ENCODE data around the gene ZC3H7A.

Gene ZC3H7A

GRCh38 chr16:11743308-11744074 is 53.6 kb downstream of the ZC3H7A start:
- Histone ChIP-seq H3K4me1 (ENCODE audit: low read length) (peaks cover 23% of the 10 kb centered on the region), H3K9me2 (replicated peaks; ENCODE audit: insufficient read depth, low read length) (no peaks in the 10 kb centered on the region), H3K27me3 (replicated peaks; ENCODE audit: insufficient read depth, low read length) (no peaks in the 10 kb centered on the region), H3K27ac (ENCODE audit: low read length) (peak overlapping the region; percentile 47; the same call in 1 of the 2 replicates), H3F3A (ENCODE audit: insufficient read depth, low read length) (peaks cover 63% of the 10 kb centered on the region), H3K4me2 (ENCODE audit: low read depth, low read length) (peak overlapping the region; percentile 70), H2AFZ (ENCODE audit: low read length) (peak overlapping the region; percentile 55), H3K4me3 (ENCODE audit: low read length) (peak overlapping the region; percentile 67), H4K20me1 (ENCODE audit: insufficient read depth, low read length) (no peaks in the 10 kb centered on the region), H3K36me3 (replicated peaks; ENCODE audit: insufficient read depth, low read length) (peaks cover 4% of the 10 kb centered on the region; the same call in 1 of the 2 replicates), H3K9me3 (replicated peaks; ENCODE audit: insufficient read depth, low read length) (no peaks in the 10 kb centered on the region), H3K9ac (ENCODE audit: low read length) (peak overlapping the region; percentile 49), H3K79me2 (ENCODE audit: low read length) (peaks cover 65% of the 10 kb centered on the region)
- TF ChIP-seq EZH2 (optimal IDR thresholded peaks at IDR 0.05; ENCODE audit: low read depth, low read length) (no peak), EZH2phosphoT487 (IDR thresholded peaks at IDR 0.05; ENCODE audit: low read length) (no peak), CTCF (IDR thresholded peaks at IDR 0.05; ENCODE audit: low read length) (no peak)
- no peak for DNase-seq

- Histone ChIP-seq H3K4me3 (ENCODE audit: low read length) (peak within 1 kb of the TSS; percentile 99), H4K20me1 (ENCODE audit: insufficient read depth, low read length) (no peaks in the 10 kb centered on the region), H2AFZ (ENCODE audit: low read length) (peak within 1 kb of the TSS; percentile 55), H3K27ac (ENCODE audit: low read length) (peak within 1 kb of the TSS; percentile 96), H3K4me1 (ENCODE audit: low read length) (peaks cover 15% of the 10 kb centered on the region), H3F3A (ENCODE audit: insufficient read depth, low read length) (peaks cover 63% of the 10 kb centered on the region), H3K9me2 (replicated peaks; ENCODE audit: insufficient read depth, low read length) (no peaks in the 10 kb centered on the region), H3K27me3 (replicated peaks; ENCODE audit: insufficient read depth, low read length) (no peaks in the 10 kb centered on the region), H3K9me3 (replicated peaks; ENCODE audit: insufficient read depth, low read length) (no peaks in the 10 kb centered on the region), H3K9ac (ENCODE audit: low read length) (peak within 1 kb of the TSS; percentile 100), H3K36me3 (replicated peaks; ENCODE audit: insufficient read depth, low read length) (peaks cover 12% of the 10 kb centered on the region; the same call in 1 of the 2 replicates), H3K79me2 (ENCODE audit: low read length) (peaks cover 70% of the 10 kb centered on the region), H3K4me2 (ENCODE audit: low read depth, low read length) (peak within 1 kb of the TSS; percentile 89)
- TF ChIP-seq CTCF (IDR thresholded peaks at IDR 0.05; ENCODE audit: low read length) = no peak
- no peak for TF ChIP-seq EZH2phosphoT487 (IDR thresholded peaks at IDR 0.05; ENCODE audit: low read length)
- no peak for TF ChIP-seq EZH2 (optimal IDR thresholded peaks at IDR 0.05; ENCODE audit: low read depth, low read length)
- peak; percentile 98 for DNase-seq
Observed at GRCh38 chr16:11742536-11743307, 54.3 kb downstream of the ZC3H7A start, which contains the start of gene TXNDC11. TSS of gene TXNDC11 (minus strand) at chr16:11742857. CDS start at chr16:11742730, 127 bp downstream.

- Histone ChIP-seq H4K20me1 (ENCODE audit: insufficient read depth, low read length) (no peaks in the 10 kb centered on the region), H3F3A (ENCODE audit: insufficient read depth, low read length) (peaks cover 68% of the 10 kb centered on the region), H3K79me2 (ENCODE audit: low read length) (peaks cover 72% of the 10 kb centered on the region), H3K27ac (ENCODE audit: low read length) (peak overlapping the region; percentile 96), H2AFZ (ENCODE audit: low read length) (no peak overlapping the region), H3K4me2 (ENCODE audit: low read depth, low read length) (peak overlapping the region; percentile 89; the same call in 1 of the 2 replicates), H3K36me3 (replicated peaks; ENCODE audit: insufficient read depth, low read length) (peaks cover 12% of the 10 kb centered on the region; the same call in 1 of the 2 replicates), H3K4me3 (ENCODE audit: low read length) (peak overlapping the region; percentile 99), H3K27me3 (replicated peaks; ENCODE audit: insufficient read depth, low read length) (no peaks in the 10 kb centered on the region), H3K9me3 (replicated peaks; ENCODE audit: insufficient read depth, low read length) (no peaks in the 10 kb centered on the region), H3K9me2 (replicated peaks; ENCODE audit: insufficient read depth, low read length) (no peaks in the 10 kb centered on the region), H3K9ac (ENCODE audit: low read length) (peak overlapping the region; percentile 100), H3K4me1 (ENCODE audit: low read length) (peaks cover 14% of the 10 kb centered on the region)
- peak; percentile 33 for DNase-seq
- TF ChIP-seq CTCF (IDR thresholded peaks at IDR 0.05; ENCODE audit: low read length) = no peak
- no peak for TF ChIP-seq EZH2phosphoT487 (IDR thresholded peaks at IDR 0.05; ENCODE audit: low read length)
- TF ChIP-seq EZH2 (optimal IDR thresholded peaks at IDR 0.05; ENCODE audit: low read depth, low read length) = no peak
Observed at GRCh38 chr16:11742093-11742535, 54.9 kb downstream of the ZC3H7A start.
